ENCODE data around the gene MMP21. TPM values are rescaled to one million over a fixed set of nuclear protein-coding genes. Genes with fewer than 3 reads are reported as not detected.
A peak's percentile ranks its signal among the peaks of the same experiment; 100 is the strongest.

The MMP21 gene
- polyA plus RNA-seq, 3 donors = 0.28 TPM; not detected in 2

- Histone ChIP-seq H3K9ac (ENCODE audit: insufficient read depth, low read length, poor library complexity, severe bottlenecking) (no peak overlapping the region), H3K9me3 (replicated peaks in 1 of 2; ENCODE audit: control insufficient read depth in 1 of 2, insufficient read depth in 1 of 2, low read length in 2 of 2) (no peaks in the 10 kb centered on the region), H3K4me1 (ENCODE audit: control insufficient read depth in 1 of 2, insufficient read depth in 2 of 2, low read length in 2 of 2) (no peaks in the 10 kb centered on the region), H4K20me1 (ENCODE audit: insufficient read depth, low read length) (no peaks in the 10 kb centered on the region), H3K36me3 (replicated peaks in 1 of 2; ENCODE audit: control insufficient read depth in 1 of 2, insufficient read depth in 2 of 2, low read length in 2 of 2) (peaks cover 0 to 4% of the 10 kb centered on the region in 2 donors), H3K79me2 (ENCODE audit: insufficient read depth, low read length) (no peaks in the 10 kb centered on the region), H3K4me2 (replicated peaks; ENCODE audit: extremely low read depth, low read length, poor library complexity, severe bottlenecking) (no peak overlapping the region), H3K4me3 (replicated peaks in 1 of 3; ENCODE audit: low read depth in 2 of 3, low read length in 3 of 3) (no peak overlapping the region), H3K27me3 (ENCODE audit: control insufficient read depth in 2 of 2, insufficient read depth in 2 of 2, low read length in 2 of 2) (no peaks in the 10 kb centered on the region), H3K27ac (ENCODE audit: low read depth in 1 of 2, low read length in 2 of 2) (no peak overlapping the region), H2AFZ (ENCODE audit: insufficient read depth, low read depth, low read length, poor library complexity, severe bottlenecking) (no peak overlapping the region)
- H3K4me1 Mint-ChIP-seq = no peaks in the 10 kb centered on the region
- peaks cover 0 to 4% (median 2%) of the 10 kb centered on the region in 7 donors for H3K9me3 Mint-ChIP-seq
- H3K4me3 Mint-ChIP-seq = no peak overlapping the region
- WGBS (ENCODE audit: insufficient coverage) = 90% methylated on average over 11 of the region's 11 CpGs
- H3K27ac Mint-ChIP-seq = no peak overlapping the region
- TF ChIP-seq CTCF (IDR thresholded peaks at IDR 0.05) = no peak
- no peak for DNase-seq
- peaks cover 8 to 11% of the 10 kb centered on the region in 2 donors for H3K36me3 Mint-ChIP-seq
- intact Hi-C loops (cut with micrococcal nuclease) = no loop called here
- H3K27me3 Mint-ChIP-seq (ENCODE audit: low read depth in 3 of 3) = peaks cover 4 to 14% (median 6%) of the 10 kb centered on the region in 3 donors
These were observed 2.8 kb downstream of the MMP21 start for GRCh38 chr10:125772864-125773180.

DNA sequence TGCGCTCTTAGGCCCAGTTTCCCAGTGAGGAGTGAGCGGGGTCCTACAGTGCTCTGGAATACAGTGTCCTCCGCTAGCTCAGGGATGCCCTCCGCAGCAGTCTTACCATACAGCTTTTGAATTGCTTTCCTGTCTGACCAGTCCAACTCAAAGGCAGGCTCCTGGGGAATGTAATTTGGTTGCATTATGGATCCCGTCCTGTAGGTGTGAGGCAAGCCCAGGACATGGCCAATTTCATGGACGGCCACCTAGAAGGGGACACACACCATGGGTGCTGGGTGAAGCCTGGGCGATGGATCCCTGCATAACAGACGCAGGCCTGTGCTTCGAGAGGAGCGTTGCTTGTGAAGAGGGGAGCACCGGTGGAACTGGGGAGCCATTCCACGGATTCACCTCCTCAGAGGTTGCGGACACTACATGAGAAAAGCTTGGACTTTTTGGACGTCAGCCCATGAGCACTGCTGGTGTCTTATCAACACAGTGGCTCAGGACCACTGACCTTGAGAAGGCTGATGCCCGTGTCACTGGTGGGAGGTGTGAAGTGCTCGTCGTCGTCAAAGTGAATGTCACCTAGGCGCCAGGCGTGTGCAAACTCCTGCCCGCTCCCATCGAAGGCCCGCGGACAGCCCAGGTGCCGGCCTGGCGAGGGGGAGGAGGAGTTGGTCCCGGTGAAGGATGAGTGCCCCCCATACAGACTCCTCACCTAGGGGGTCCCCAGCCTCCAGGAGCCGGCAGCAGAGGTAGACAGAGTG, 3.3 kb downstream of the MMP21 start:
- intact Hi-C loops (cut with micrococcal nuclease) = no loop called here
- DNase-seq = no peak
- no peaks in the 10 kb centered on the region for H4K20me1 ChIP-seq (ENCODE audit: insufficient read depth, low read length)
- peaks cover 0 to 10% of the 10 kb centered on the region in 2 donors for H3K36me3 ChIP-seq (replicated peaks in 1 of 2; ENCODE audit: control insufficient read depth in 1 of 2, insufficient read depth in 2 of 2, low read length in 2 of 2)
- no peaks in the 10 kb centered on the region for H3K27me3 ChIP-seq (ENCODE audit: control insufficient read depth in 2 of 2, insufficient read depth in 2 of 2, low read length in 2 of 2)
- no peak overlapping the region for H3K4me3 ChIP-seq (replicated peaks in 1 of 3; ENCODE audit: low read depth in 2 of 3, low read length in 3 of 3)
- 93% methylated on average over 17 of the region's 28 CpGs for WGBS (ENCODE audit: insufficient coverage)
- no peak overlapping the region for H3K4me3 Mint-ChIP-seq
- no peak overlapping the region for H3K9ac ChIP-seq (ENCODE audit: insufficient read depth, low read length, poor library complexity, severe bottlenecking)
- H3K9me3 ChIP-seq (replicated peaks in 1 of 2; ENCODE audit: control insufficient read depth in 1 of 2, insufficient read depth in 1 of 2, low read length in 2 of 2) = no peaks in the 10 kb centered on the region
- peaks cover 2 to 12% (median 6%) of the 10 kb centered on the region in 3 donors for H3K27me3 Mint-ChIP-seq (ENCODE audit: low read depth in 3 of 3)
- peaks cover 10 to 13% of the 10 kb centered on the region in 2 donors for H3K36me3 Mint-ChIP-seq
- no peaks in the 10 kb centered on the region for H3K4me1 ChIP-seq (ENCODE audit: control insufficient read depth in 1 of 2, insufficient read depth in 2 of 2, low read length in 2 of 2)
- no peak overlapping the region for H2AFZ ChIP-seq (ENCODE audit: insufficient read depth, low read depth, low read length, poor library complexity, severe bottlenecking)
- TF ChIP-seq CTCF (IDR thresholded peaks at IDR 0.05) = no peak
- H3K4me1 Mint-ChIP-seq = no peaks in the 10 kb centered on the region
- H3K4me2 ChIP-seq (replicated peaks; ENCODE audit: extremely low read depth, low read length, poor library complexity, severe bottlenecking) = no peak overlapping the region
- no peaks in the 10 kb centered on the region for H3K79me2 ChIP-seq (ENCODE audit: insufficient read depth, low read length)
- H3K9me3 Mint-ChIP-seq = peaks cover 0 to 4% (median 2%) of the 10 kb centered on the region in 7 donors
- H3K27ac Mint-ChIP-seq = peak overlapping the region in 1 of 7 donors; percentile 40
- H3K27ac ChIP-seq (ENCODE audit: low read depth in 1 of 2, low read length in 2 of 2) = no peak overlapping the region

All from CD14-positive monocyte (primary cell).